Skeletal muscle cell (primary cell): ENCODE measurements around the gene TTC9B.
"Not testable (repeated sequence)": the region's sequence is repeated elsewhere in the genome, so short reads cannot be mapped to it uniquely, and the experiment has no call there.

Experiments
- DNase-seq: peaks from one replicate; pipeline ENCODE4 v3.0.0-alpha.2; 2010; ENCODE audit warnings: low read depth
- H3K4me3 ChIP-seq: 2 replicates; pipeline ENCODE4 v1.5.1; 2011; ENCODE audit warnings: low read depth, mild to moderate bottlenecking, control low read depth, low read length, moderate library complexity

Gene TTC9B

GRCh38 chr19:40184273-40184672 is 33.9 kb downstream of the TTC9B start:
- DNase-seq = no peak
- no peak overlapping the region for H3K4me3 ChIP-seq

GRCh38 chr19:40178756-40179155 is 39.4 kb downstream of the TTC9B start:
- DNase-seq = no peak
- H3K4me3 ChIP-seq = no peak overlapping the region

- DNase-seq = no peak
- no peak overlapping the region for H3K4me3 ChIP-seq
Measured at GRCh38 chr19:40177286-40178070, 40.7 kb downstream of the TTC9B start.

- DNase-seq = no peak
- H3K4me3 ChIP-seq = no peak overlapping the region
Measured at GRCh38 chr19:40175820-40176219, 42.4 kb downstream of the TTC9B start.

- no peak overlapping the region for H3K4me3 ChIP-seq
- no peak for DNase-seq
Measured at GRCh38 chr19:40174092-40174491, 44.1 kb downstream of the TTC9B start.

- not testable (repeated sequence) for H3K4me3 ChIP-seq, DNase-seq
Measured at GRCh38 chr19:40171293-40171692, 46.9 kb downstream of the TTC9B start.

GRCh38 chr19:40170303-40170989 is 47.7 kb downstream of the TTC9B start:
- not testable (repeated sequence) for H3K4me3 ChIP-seq, DNase-seq

- DNase-seq, H3K4me3 ChIP-seq: not testable (repeated sequence)
Measured at GRCh38 chr19:40169482-40170302, 48.5 kb downstream of the TTC9B start.
